GDM1 (cell line): ENCODE results near the gene ARHGAP21.

Source experiments
- DNase-seq: peaks from one replicate; lab custom pipeline; 2025; lab: John Stamatoyannopoulos, UW

Gene ARHGAP21

DNA sequence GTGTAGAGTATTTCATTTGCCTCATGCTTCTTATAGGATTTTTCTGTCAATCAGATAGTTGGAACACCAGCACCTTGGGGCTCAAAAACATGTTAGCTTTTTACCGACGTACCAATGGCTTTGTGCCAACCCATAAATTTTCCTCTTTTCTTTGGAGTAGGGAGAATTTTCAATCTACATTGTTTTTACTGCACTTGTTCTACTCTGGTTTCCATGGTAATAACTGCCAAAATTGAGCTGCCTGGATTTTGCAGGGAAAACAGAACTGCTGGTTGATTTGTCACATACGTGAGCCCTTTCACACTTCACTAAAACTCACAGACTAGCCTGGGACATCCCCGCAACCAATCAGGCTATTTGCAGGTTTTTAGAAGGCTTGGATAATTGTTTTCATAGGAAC, 189.7 kb downstream of the ARHGAP21 start:
- no peak for DNase-seq
